ENCODE data around the gene FBRSL1.

- TF ChIP-seq, protein P1, sequence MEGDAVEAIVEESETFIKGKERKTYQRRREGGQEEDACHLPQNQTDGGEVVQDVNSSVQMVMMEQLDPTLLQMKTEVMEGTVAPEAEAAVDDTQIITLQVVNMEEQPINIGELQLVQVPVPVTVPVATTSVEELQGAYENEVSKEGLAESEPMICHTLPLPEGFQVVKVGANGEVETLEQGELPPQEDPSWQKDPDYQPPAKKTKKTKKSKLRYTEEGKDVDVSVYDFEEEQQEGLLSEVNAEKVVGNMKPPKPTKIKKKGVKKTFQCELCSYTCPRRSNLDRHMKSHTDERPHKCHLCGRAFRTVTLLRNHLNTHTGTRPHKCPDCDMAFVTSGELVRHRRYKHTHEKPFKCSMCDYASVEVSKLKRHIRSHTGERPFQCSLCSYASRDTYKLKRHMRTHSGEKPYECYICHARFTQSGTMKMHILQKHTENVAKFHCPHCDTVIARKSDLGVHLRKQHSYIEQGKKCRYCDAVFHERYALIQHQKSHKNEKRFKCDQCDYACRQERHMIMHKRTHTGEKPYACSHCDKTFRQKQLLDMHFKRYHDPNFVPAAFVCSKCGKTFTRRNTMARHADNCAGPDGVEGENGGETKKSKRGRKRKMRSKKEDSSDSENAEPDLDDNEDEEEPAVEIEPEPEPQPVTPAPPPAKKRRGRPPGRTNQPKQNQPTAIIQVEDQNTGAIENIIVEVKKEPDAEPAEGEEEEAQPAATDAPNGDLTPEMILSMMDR (conservative IDR thresholded peaks at IDR 0.05; ENCODE audit: low read depth, low read length), result no peak
- TF ChIP-seq EZH2phosphoT487 (IDR thresholded peaks at IDR 0.05; ENCODE audit: borderline replicate concordance, low read length) (no peak), EZH2 (IDR thresholded peaks at IDR 0.05; ENCODE audit: low read length, unreplicated experiment) (no peak)
Measured at GRCh38 chr12:132543298-132544079, 53.5 kb downstream of the FBRSL1 start.

Data from PC-3 (cell line).